ENCODE results near the gene EMC8. TPM values are rescaled to one million over a fixed set of nuclear protein-coding genes. Genes with fewer than 3 reads are reported as not detected.

EMC8 gene
- total RNA-seq, 6 experiments from 2014 or later: 9.2 to 22.4 (median 12.1) TPM

DNA sequence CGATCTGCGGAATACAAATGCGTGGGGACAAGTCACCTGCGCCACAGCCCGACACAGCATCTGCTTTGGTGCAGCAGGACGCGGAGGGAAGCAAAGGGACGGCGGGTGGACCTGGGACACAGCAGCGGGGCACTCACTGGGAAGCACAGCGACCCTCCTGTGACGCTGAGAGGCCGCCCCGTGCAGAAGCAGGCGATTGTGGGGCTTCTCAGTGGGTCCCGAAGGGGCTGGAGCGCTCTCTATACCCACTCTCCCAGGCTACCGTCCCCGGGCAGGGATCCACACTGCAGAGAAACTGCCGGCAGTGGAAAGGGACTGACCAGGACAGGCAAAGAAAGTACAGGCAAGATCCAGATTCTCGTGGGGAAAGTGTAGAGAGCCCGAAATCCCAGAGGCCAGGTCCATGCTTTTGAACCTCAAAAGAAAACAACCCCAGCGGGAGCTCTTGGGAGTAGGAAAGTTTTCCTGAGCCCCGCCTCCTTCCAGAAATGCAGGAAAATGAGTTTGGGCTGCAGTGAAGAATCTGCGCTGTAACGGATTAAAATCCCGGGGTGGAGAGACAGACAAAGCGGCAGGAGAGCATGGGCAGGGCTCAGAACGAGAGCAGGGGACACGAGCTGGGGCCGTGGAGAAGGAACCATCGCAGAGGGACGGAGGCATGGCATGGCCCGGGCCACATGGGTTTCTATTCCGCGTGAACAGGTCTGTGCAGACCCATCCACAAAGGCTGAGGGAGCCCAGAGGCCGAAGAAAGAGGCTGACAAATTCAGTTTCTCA lies 12.9 kb upstream of the EMC8 start:
- intact Hi-C loops (cut with DNase I): loop anchor here in 1 of 2 donors (10.0 kb wide), 1 partner anchor 203 kb away; no protein-coding TSS in a partner anchor
- TF ChIP-seq POLR2A (IDR thresholded peaks at IDR 0.05): no peak
- TF ChIP-seq, protein P1, sequence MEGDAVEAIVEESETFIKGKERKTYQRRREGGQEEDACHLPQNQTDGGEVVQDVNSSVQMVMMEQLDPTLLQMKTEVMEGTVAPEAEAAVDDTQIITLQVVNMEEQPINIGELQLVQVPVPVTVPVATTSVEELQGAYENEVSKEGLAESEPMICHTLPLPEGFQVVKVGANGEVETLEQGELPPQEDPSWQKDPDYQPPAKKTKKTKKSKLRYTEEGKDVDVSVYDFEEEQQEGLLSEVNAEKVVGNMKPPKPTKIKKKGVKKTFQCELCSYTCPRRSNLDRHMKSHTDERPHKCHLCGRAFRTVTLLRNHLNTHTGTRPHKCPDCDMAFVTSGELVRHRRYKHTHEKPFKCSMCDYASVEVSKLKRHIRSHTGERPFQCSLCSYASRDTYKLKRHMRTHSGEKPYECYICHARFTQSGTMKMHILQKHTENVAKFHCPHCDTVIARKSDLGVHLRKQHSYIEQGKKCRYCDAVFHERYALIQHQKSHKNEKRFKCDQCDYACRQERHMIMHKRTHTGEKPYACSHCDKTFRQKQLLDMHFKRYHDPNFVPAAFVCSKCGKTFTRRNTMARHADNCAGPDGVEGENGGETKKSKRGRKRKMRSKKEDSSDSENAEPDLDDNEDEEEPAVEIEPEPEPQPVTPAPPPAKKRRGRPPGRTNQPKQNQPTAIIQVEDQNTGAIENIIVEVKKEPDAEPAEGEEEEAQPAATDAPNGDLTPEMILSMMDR (IDR thresholded peaks at IDR 0.05): no peak
- H3K4me3 ChIP-seq: no peak overlapping the region
- no peaks in the 10 kb centered on the region for H3K36me3 ChIP-seq
- H3K27ac ChIP-seq: no peak overlapping the region
- WGBS (ENCODE audit: insufficient coverage, low coverage, low lambda C conversion rate, missing lambda C conversion rate): 45% methylated on average over 18 of the region's 37 CpGs
- DNase-seq: no peak
- H3K27me3 ChIP-seq: no peaks in the 10 kb centered on the region
- ATAC-seq: peak in 1 of 4 donors; percentile 11
- no peaks in the 10 kb centered on the region for H3K9me3 ChIP-seq
- H3K4me1 ChIP-seq: no peaks in the 10 kb centered on the region

DNA sequence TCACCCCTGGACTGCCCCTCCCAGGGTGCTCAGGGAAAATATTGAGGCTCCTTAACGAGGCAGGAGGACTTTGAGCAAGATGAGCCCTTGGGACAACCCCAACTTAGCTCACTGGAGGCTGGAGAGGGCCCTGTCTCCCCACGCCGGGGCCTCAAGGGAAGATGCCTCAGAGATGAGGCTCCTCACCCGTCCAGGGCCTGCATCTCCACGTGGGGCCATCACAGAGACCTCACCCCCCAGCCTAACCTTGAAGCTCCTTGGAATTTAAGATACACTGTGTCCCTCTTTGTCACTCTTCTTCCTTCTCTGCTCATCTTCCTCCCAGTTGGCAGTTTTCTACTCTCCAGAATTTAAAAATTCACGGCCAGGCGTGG lies 11.4 kb upstream of the EMC8 start:
- peaks cover 0 to 13% (median 10%) of the 10 kb centered on the region in 4 donors for H3K36me3 ChIP-seq
- DNase-seq: no peak
- WGBS (ENCODE audit: insufficient coverage, low coverage, low lambda C conversion rate, missing lambda C conversion rate): 83% methylated on average over 2 of the region's 7 CpGs
- H3K27me3 ChIP-seq: no peaks in the 10 kb centered on the region
- no peak overlapping the region for H3K4me3 ChIP-seq
- intact Hi-C loops (cut with DNase I): loop anchor here in 1 of 2 donors (10.0 kb wide), 1 partner anchor 204 kb away; no protein-coding TSS in a partner anchor
- no peak overlapping the region for H3K27ac ChIP-seq
- H3K4me1 ChIP-seq: no peaks in the 10 kb centered on the region
- peak in 1 of 4 donors; percentile 18 for ATAC-seq
- H3K9me3 ChIP-seq: no peaks in the 10 kb centered on the region
- TF ChIP-seq, protein P1 (IDR thresholded peaks at IDR 0.05): no peak
- TF ChIP-seq POLR2A (IDR thresholded peaks at IDR 0.05): no peak

DNA sequence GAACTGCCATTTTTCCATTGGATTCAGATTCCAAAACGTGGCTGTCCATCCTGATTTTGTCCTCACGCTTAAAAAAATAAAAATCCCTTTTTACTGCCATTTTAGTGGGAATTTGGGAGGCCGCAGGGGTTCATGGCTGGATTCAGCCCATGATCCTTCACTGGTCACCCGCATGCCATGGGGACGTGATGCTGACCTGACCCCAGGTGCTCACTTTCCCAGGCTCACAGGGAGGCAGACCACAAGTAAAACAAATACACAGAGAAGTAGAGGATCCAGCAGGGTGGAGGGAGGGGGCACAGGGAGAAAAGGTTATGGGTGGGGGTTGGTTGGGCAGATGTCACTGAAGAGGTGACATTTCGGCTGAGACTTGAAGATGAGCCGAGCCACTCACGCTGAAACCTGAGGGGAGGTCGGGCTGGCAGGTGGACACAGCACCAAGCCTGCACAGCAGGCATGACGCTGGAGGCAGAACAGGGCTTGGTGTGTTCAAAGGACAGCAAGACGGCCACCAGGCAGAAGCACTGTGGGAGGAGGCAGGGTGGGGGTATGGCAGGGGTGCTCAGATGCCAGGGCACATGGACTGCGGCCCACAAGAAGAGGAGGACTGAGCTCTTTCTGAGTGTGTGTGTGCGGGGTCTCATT lies 10.9 kb upstream of the EMC8 start:
- peaks cover 0 to 18% (median 12%) of the 10 kb centered on the region in 4 donors for H3K36me3 ChIP-seq
- intact Hi-C loops (cut with DNase I): loop anchor here in 1 of 2 donors (10.0 kb wide), 1 partner anchor 205 kb away; no protein-coding TSS in a partner anchor
- DNase-seq (no peak), ATAC-seq (peak in 2 of 4 donors; percentile 23 to 26)
- no peak overlapping the region for H3K27ac ChIP-seq
- H3K4me3 ChIP-seq: no peak overlapping the region
- H3K27me3 ChIP-seq: no peaks in the 10 kb centered on the region
- 87% methylated on average over 9 of the region's 13 CpGs for WGBS (ENCODE audit: insufficient coverage, low coverage, low lambda C conversion rate, missing lambda C conversion rate)
- H3K4me1 ChIP-seq: no peaks in the 10 kb centered on the region
- H3K9me3 ChIP-seq: no peaks in the 10 kb centered on the region
- TF ChIP-seq, protein P1 (IDR thresholded peaks at IDR 0.05): no peak
- TF ChIP-seq POLR2A (IDR thresholded peaks at IDR 0.05): no peak

DNA sequence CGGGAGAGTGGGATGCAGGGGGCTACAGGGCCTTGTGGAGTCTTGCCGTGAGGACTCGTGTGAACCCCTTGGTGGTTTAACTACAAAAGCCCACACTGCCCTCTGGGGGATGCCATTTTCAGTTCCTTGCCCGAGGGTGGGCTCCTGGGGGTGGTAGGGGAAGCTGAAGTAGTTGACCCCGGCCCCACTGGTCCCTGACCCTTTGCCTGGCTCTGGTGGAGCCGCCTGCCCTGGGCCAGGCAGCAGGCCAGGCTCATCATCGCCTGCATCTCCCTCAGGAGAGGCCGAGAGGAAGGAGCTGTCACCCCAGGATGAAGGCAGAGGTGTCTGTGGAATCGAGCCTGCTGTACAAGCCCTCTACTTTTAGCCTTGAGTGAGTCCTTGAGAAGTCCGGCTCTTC lies 10.3 kb upstream of the EMC8 start:
- no peak overlapping the region for H3K4me3 ChIP-seq
- H3K27me3 ChIP-seq: no peaks in the 10 kb centered on the region
- TF ChIP-seq, protein P1 (IDR thresholded peaks at IDR 0.05): no peak
- TF ChIP-seq POLR2A (IDR thresholded peaks at IDR 0.05): no peak
- H3K27ac ChIP-seq: no peak overlapping the region
- DNase-seq: no peak
- no peaks in the 10 kb centered on the region for H3K9me3 ChIP-seq
- 39% methylated on average over 2 of the region's 10 CpGs for WGBS (ENCODE audit: insufficient coverage, low coverage, low lambda C conversion rate, missing lambda C conversion rate)
- H3K4me1 ChIP-seq: no peaks in the 10 kb centered on the region
- intact Hi-C loops (cut with DNase I): loop anchor here in 1 of 2 donors (10.0 kb wide), 1 partner anchor 205 kb away; no protein-coding TSS in a partner anchor
- peak in 1 of 4 donors; percentile 16 for ATAC-seq
- peaks cover 0 to 24% (median 15%) of the 10 kb centered on the region in 4 donors for H3K36me3 ChIP-seq

Measured in right lobe of liver (tissue), 6 donors.